ENCODE data around the gene PTX4. TPM values are rescaled to one million over a fixed set of nuclear protein-coding genes. Genes with fewer than 3 reads are reported as not detected.

PTX4 gene
- total RNA-seq, 3 donors from 2014 or later: not detected

DNA sequence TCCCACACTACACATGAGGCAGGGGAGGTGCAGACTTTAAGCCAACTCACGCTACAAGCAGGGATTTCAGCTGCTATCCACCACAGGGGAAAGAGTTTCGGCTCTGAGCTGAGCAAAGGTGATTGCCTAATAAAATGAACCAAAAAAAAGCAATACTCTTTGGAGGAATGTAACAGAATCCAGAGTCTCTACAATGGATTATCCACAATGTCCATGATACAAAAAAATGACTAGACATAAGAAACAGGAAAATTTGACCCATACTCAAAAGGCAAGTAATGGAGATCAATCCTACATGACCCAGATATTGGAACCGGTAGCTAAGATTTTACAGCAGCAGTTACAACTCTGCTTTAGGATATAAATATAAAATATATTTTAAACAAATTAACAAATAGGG is 25.8 kb upstream of the PTX4 start:
- H3K9me3 ChIP-seq: peaks cover 11% of the 10 kb centered on the region in 2 donors
- no peak overlapping the region for H3K4me3 ChIP-seq
- no peaks in the 10 kb centered on the region for H3K27me3 ChIP-seq
- intact Hi-C loops (cut with DNase I; ENCODE audit: low total_unique reads): no loop called here
- no peaks in the 10 kb centered on the region for H3K36me3 ChIP-seq
- no peak for DNase-seq (ENCODE audit: low spot score in 2 of 2)
- H3K27ac ChIP-seq: no peak overlapping the region
- H3K4me1 ChIP-seq: no peaks in the 10 kb centered on the region
- no peak for TF ChIP-seq POLR2AphosphoS5 (IDR thresholded peaks at IDR 0.05)
- TF ChIP-seq, protein P1, sequence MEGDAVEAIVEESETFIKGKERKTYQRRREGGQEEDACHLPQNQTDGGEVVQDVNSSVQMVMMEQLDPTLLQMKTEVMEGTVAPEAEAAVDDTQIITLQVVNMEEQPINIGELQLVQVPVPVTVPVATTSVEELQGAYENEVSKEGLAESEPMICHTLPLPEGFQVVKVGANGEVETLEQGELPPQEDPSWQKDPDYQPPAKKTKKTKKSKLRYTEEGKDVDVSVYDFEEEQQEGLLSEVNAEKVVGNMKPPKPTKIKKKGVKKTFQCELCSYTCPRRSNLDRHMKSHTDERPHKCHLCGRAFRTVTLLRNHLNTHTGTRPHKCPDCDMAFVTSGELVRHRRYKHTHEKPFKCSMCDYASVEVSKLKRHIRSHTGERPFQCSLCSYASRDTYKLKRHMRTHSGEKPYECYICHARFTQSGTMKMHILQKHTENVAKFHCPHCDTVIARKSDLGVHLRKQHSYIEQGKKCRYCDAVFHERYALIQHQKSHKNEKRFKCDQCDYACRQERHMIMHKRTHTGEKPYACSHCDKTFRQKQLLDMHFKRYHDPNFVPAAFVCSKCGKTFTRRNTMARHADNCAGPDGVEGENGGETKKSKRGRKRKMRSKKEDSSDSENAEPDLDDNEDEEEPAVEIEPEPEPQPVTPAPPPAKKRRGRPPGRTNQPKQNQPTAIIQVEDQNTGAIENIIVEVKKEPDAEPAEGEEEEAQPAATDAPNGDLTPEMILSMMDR (IDR thresholded peaks at IDR 0.05): no peak
- no peak for TF ChIP-seq POLR2A (IDR thresholded peaks at IDR 0.05)

DNA sequence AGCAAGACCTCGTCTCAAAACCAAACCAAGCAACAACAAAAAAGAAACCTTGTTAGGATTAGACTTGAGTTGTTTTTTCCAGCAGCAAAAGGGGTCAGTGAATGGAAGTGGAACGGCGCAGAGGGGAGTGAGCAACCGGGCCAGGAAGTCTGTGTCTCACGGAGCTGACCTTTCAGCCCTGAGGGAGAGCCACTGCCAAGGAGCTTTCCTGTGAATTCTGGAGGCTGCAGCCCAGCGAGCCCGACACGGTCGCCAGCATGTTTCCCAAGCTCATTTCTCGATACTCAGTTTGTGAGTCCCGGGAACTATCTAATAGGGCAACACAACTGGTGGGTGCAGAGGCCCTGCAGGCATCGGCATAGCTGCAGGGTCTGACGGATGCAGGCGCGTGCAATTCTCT is 24.0 kb upstream of the PTX4 start:
- TF ChIP-seq POLR2A (IDR thresholded peaks at IDR 0.05) (no peak), POLR2AphosphoS5 (IDR thresholded peaks at IDR 0.05) (no peak)
- TF ChIP-seq, protein P1 (IDR thresholded peaks at IDR 0.05): no peak
- H3K36me3 ChIP-seq: no peaks in the 10 kb centered on the region
- H3K27ac ChIP-seq: no peak overlapping the region
- no peak for DNase-seq (ENCODE audit: low spot score in 2 of 2)
- H3K4me3 ChIP-seq: no peak overlapping the region
- no peaks in the 10 kb centered on the region for H3K4me1 ChIP-seq
- H3K9me3 ChIP-seq: peaks cover 11% of the 10 kb centered on the region in 2 donors
- H3K27me3 ChIP-seq: no peaks in the 10 kb centered on the region
- intact Hi-C loops (cut with DNase I; ENCODE audit: low total_unique reads): no loop called here

DNA sequence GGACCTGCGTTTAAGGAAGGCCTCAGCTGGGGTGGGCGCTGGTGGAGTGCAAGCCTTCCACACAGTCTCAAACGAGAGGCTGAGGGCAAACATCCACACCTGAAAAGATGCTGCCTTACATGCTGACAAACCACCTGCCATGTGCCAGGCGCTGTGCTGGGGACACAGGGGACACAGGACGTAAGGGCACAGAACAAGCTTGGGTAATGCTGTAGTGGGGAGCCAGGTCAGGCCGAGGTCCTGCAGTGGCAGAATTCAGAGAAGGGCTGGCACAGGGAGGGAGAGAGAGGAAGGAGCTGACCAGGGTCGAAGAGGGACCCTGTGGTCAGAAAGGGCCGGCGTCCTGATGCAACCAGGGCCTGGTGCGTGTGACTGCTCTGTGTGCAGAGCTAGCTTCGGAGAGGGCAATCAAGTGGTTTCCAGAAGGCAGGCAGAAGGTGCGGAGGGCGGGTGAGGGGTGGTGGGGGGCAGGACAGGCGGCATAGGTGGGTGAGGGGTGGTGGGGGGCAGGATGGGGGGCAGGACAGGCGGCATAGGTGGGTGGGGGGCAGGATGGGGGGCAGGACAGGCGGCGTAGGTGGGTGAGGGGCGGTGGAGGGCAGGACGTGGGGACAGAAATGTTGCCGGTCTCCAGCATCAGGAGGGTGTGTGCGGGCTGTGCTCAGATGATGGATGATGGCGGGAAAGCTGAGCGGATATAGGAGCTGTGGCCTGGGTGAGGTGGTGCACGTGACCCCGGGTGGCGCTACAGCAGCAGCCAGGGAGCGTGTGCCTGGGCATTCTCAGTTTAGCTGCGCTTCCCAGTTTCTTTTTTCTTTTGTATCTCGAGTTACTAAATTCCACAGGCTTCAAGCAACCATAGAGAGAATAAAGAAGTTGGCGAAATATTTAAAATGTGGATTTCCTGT is 23.2 kb upstream of the PTX4 start:
- DNase-seq (ENCODE audit: low spot score in 2 of 2): no peak
- peaks cover 11% of the 10 kb centered on the region in 2 donors for H3K9me3 ChIP-seq
- intact Hi-C loops (cut with DNase I; ENCODE audit: low total_unique reads): no loop called here
- no peak overlapping the region for H3K4me3 ChIP-seq
- H3K4me1 ChIP-seq: no peaks in the 10 kb centered on the region
- H3K27ac ChIP-seq: no peak overlapping the region
- no peaks in the 10 kb centered on the region for H3K27me3 ChIP-seq
- no peaks in the 10 kb centered on the region for H3K36me3 ChIP-seq
- TF ChIP-seq, protein P1 (IDR thresholded peaks at IDR 0.05): no peak
- no peak for TF ChIP-seq POLR2A (IDR thresholded peaks at IDR 0.05)
- TF ChIP-seq POLR2AphosphoS5 (IDR thresholded peaks at IDR 0.05): no peak

DNA sequence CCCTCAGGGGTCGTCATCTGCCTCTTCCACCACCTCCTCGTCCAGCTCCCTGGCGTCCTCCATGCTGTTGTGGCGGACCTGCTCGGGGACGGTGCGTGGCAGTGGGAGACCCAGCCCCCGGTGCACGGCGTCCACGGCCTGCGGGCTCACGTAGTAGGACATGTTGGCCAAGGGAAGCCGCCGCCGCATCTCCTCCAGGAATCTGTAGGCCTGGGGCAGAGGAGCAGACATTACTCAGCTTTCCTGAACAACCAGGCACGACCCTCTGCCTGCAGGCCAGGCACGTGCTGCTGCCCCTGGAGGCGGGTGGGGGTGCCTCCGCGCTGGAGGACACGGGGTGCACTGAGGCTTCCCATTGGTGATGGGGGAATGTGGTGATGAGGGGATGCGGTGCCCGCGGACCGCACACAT is 22.2 kb upstream of the PTX4 start:
- no peak overlapping the region for H3K27ac ChIP-seq
- H3K27me3 ChIP-seq: no peaks in the 10 kb centered on the region
- TF ChIP-seq POLR2AphosphoS5 (IDR thresholded peaks at IDR 0.05): no peak
- no peak for TF ChIP-seq POLR2A (IDR thresholded peaks at IDR 0.05)
- TF ChIP-seq, protein P1 (IDR thresholded peaks at IDR 0.05): no peak
- no peaks in the 10 kb centered on the region for H3K4me1 ChIP-seq
- DNase-seq (ENCODE audit: low spot score in 2 of 2): no peak
- intact Hi-C loops (cut with DNase I; ENCODE audit: low total_unique reads): no loop called here
- H3K36me3 ChIP-seq: no peaks in the 10 kb centered on the region
- H3K4me3 ChIP-seq: no peak overlapping the region
- peaks cover 11% of the 10 kb centered on the region in 2 donors for H3K9me3 ChIP-seq

DNA sequence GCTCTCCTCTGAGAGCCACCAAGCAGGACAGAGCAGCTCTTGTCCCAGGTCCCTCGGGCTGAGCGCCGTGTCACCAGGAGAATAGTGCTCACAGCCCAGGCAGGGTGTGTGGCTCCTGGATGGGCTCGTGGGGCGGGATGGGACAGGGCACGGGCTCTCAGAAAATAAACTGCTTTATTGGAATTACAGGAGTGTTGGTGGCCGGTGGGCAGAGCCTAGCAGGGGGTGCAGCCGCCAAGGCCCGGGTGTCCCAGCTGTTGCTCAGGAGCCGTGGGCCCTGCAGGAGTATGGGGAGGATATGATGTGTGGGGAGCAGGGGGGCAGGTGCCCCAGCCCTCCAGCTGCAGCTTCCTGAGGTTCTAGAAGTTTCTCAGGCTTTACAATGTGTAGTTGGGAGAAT is 21.5 kb upstream of the PTX4 start:
- Histone ChIP-seq H3K4me1 (no peaks in the 10 kb centered on the region), H3K36me3 (no peaks in the 10 kb centered on the region), H3K4me3 (no peak overlapping the region), H3K27ac (no peak overlapping the region), H3K9me3 (peaks cover 11% of the 10 kb centered on the region in 2 donors), H3K27me3 (no peaks in the 10 kb centered on the region)
- intact Hi-C loops (cut with DNase I; ENCODE audit: low total_unique reads): no loop called here
- TF ChIP-seq, protein P1 (IDR thresholded peaks at IDR 0.05): no peak
- TF ChIP-seq POLR2A (IDR thresholded peaks at IDR 0.05) (no peak), POLR2AphosphoS5 (IDR thresholded peaks at IDR 0.05) (no peak)
- DNase-seq (ENCODE audit: low spot score in 2 of 2): no peak
